Naive thymus-derived CD8-positive, alpha-beta T cell (primary cell): ENCODE data around the gene CTNNBIP1. TPM values are rescaled to one million over a fixed set of nuclear protein-coding genes. Genes with fewer than 3 reads are reported as not detected.

Experiments
- ATAC-seq, 2 donors: fragments of 150-1000 bp; cut with Tn5 transposase in 1 of 2; sonication (Bioruptor Pico), chemical (Tn5 transposase) in 1 of 2; 1 replicate in 1 of 2; 2 replicates in 1 of 2; pipeline ENCODE4 v1.10.0; 2021; ENCODE audit warnings: mild to moderate bottlenecking in 2 of 2, moderate library complexity in 2 of 2
- POLR2A ChIA-PET: fragments of 350-600 bp; sonication (Branson Sonifier 250); formaldehyde crosslinking; loops from one replicate; lab custom pipeline; 2021; ENCODE audit warnings: antibody characterized with exemption; lab: Charles Lee
- DNase-seq, 10 donors: peaks; one replicate each; pipeline versions ENCODE4 v3.0.0 to v3.0.0-alpha.2; 2020 to 2022
- H3K27ac Mint-ChIP-seq, 10 donors: one replicate each; pipeline ENCODE4 v1.8.0; 2020 to 2022; ENCODE audit warnings: mild to moderate bottlenecking in 10 of 10, mixed read lengths in 10 of 10, moderate library complexity in 4 of 10, inconsistent platforms in 1 of 10
- H3K27me3 Mint-ChIP-seq, 5 donors: one replicate each; pipeline ENCODE4 v1.8.0; 2021 to 2022; ENCODE audit warnings: mixed read lengths in 5 of 5
- H3K36me3 Mint-ChIP-seq, 3 donors: one replicate each; pipeline ENCODE4 v1.8.0; 2020 to 2022; ENCODE audit warnings: mixed read lengths in 3 of 3, mild to moderate bottlenecking in 2 of 3, inconsistent platforms in 1 of 3
- H3K4me1 Mint-ChIP-seq, 4 donors: one replicate each; pipeline ENCODE4 v1.8.0; 2021 to 2022; ENCODE audit warnings: mixed read lengths in 4 of 4
- H3K4me3 Mint-ChIP-seq, 10 donors: one replicate each; pipeline ENCODE4 v1.8.0; 2020 to 2022; ENCODE audit warnings: mild to moderate bottlenecking in 10 of 10, mixed read lengths in 10 of 10, moderate library complexity in 6 of 10, inconsistent platforms in 1 of 10
- H3K9me3 Mint-ChIP-seq, 9 donors: one replicate each; pipeline ENCODE4 v1.8.0; 2020 to 2022; ENCODE audit warnings: mixed read lengths in 9 of 9, mild to moderate bottlenecking in 3 of 9, inconsistent platforms in 1 of 9, moderate library complexity in 1 of 9
- polyA plus RNA-seq, 3 donors: library from polyadenylated mRNA; unstranded; fragments of 300-500 nt; fragmentation: Illumina TruSeq; gene quantifications; one replicate each; pipeline ENCODE4 v1.2.3, GENCODE V29; 2021
- total RNA-seq, 8 experiments: library from RNA in 2 of 8; stranded (reverse) in 2 of 8; gene quantifications; one replicate each; pipeline ENCODE4 v1.2.3 and lab custom pipeline; 2021 to 2026

Gene CTNNBIP1
- total and polyA plus RNA-seq, 5 experiments from 2014 or later: 7.0 to 17.1 (median 8.9) TPM

GRCh38 chr1:9846611-9847171 is 63.4 kb downstream of the CTNNBIP1 start:
- H3K36me3 Mint-ChIP-seq: no peaks in the 10 kb centered on the region
- ATAC-seq: no peak
- H3K4me1 Mint-ChIP-seq: peaks cover 7 to 26% (median 20%) of the 10 kb centered on the region in 4 donors
- H3K4me3 Mint-ChIP-seq: no peak overlapping the region
- POLR2A ChIA-PET: interaction anchor here (0.5 kb wide), 1 partner anchor 1186 kb away, joined by 3 read pairs; no protein-coding TSS in a partner anchor
- no peaks in the 10 kb centered on the region for H3K9me3 Mint-ChIP-seq
- H3K27me3 Mint-ChIP-seq: peaks cover 0 to 2% (median 0%) of the 10 kb centered on the region in 5 donors
- H3K27ac Mint-ChIP-seq: no peak overlapping the region
- DNase-seq: no peak

GRCh38 chr1:9845914-9846313 is 64.2 kb downstream of the CTNNBIP1 start:
- H3K9me3 Mint-ChIP-seq: no peaks in the 10 kb centered on the region
- H3K27ac Mint-ChIP-seq: no peak overlapping the region
- ATAC-seq (no peak), DNase-seq (no peak)
- no peaks in the 10 kb centered on the region for H3K27me3 Mint-ChIP-seq
- POLR2A ChIA-PET: no interaction called here
- H3K36me3 Mint-ChIP-seq: no peaks in the 10 kb centered on the region
- H3K4me1 Mint-ChIP-seq: peaks cover 5 to 22% (median 16%) of the 10 kb centered on the region in 4 donors
- H3K4me3 Mint-ChIP-seq: no peak overlapping the region

GRCh38 chr1:9844756-9845155 is 65.3 kb downstream of the CTNNBIP1 start:
- peaks cover 2 to 15% (median 6%) of the 10 kb centered on the region in 4 donors for H3K4me1 Mint-ChIP-seq
- DNase-seq (no peak), ATAC-seq (no peak)
- no peaks in the 10 kb centered on the region for H3K27me3 Mint-ChIP-seq
- H3K27ac Mint-ChIP-seq: peak overlapping the region in 1 of 10 donors; percentile 27
- POLR2A ChIA-PET: no interaction called here
- no peak overlapping the region for H3K4me3 Mint-ChIP-seq
- no peaks in the 10 kb centered on the region for H3K9me3 Mint-ChIP-seq
- no peaks in the 10 kb centered on the region for H3K36me3 Mint-ChIP-seq

GRCh38 chr1:9844106-9844505 is 66.0 kb downstream of the CTNNBIP1 start:
- POLR2A ChIA-PET: no interaction called here
- DNase-seq (no peak), ATAC-seq (no peak)
- H3K27ac Mint-ChIP-seq: no peak overlapping the region
- H3K36me3 Mint-ChIP-seq: no peaks in the 10 kb centered on the region
- H3K4me1 Mint-ChIP-seq: peaks cover under 1 to 9% (median 2%) of the 10 kb centered on the region in 4 donors
- no peaks in the 10 kb centered on the region for H3K9me3 Mint-ChIP-seq
- H3K27me3 Mint-ChIP-seq: no peaks in the 10 kb centered on the region
- no peak overlapping the region for H3K4me3 Mint-ChIP-seq

- no peak overlapping the region for H3K4me3 Mint-ChIP-seq
- H3K27ac Mint-ChIP-seq: no peak overlapping the region
- no peaks in the 10 kb centered on the region for H3K9me3 Mint-ChIP-seq
- ATAC-seq (no peak), DNase-seq (no peak)
- POLR2A ChIA-PET: no interaction called here
- no peaks in the 10 kb centered on the region for H3K36me3 Mint-ChIP-seq
- H3K27me3 Mint-ChIP-seq: no peaks in the 10 kb centered on the region
- H3K4me1 Mint-ChIP-seq: peaks cover 0 to 9% (median 2%) of the 10 kb centered on the region in 4 donors
Observed at GRCh38 chr1:9843576-9843945, 66.5 kb downstream of the CTNNBIP1 start.

- POLR2A ChIA-PET: interaction anchor here (0.6 kb wide), 1 partner anchor 15 kb away, joined by 3 read pairs; no protein-coding TSS in a partner anchor
- Mint-ChIP-seq H3K9me3 (no peaks in the 10 kb centered on the region), H3K36me3 (no peaks in the 10 kb centered on the region), H3K27me3 (no peaks in the 10 kb centered on the region), H3K4me1 (peaks cover 0 to 6% (median 1%) of the 10 kb centered on the region in 4 donors), H3K4me3 (no peak overlapping the region), H3K27ac (no peak overlapping the region)
- DNase-seq (no peak), ATAC-seq (no peak)
Observed at GRCh38 chr1:9842781-9843575, 67.1 kb downstream of the CTNNBIP1 start.

- POLR2A ChIA-PET: interaction anchor here (0.5 to 0.6 kb wide), 2 partner anchors 14 to 74 kb away, joined by 3 to 4 read pairs; no protein-coding TSS in a partner anchor
- ATAC-seq (no peak), DNase-seq (no peak)
- H3K4me3 Mint-ChIP-seq: no peak overlapping the region
- no peaks in the 10 kb centered on the region for H3K27me3 Mint-ChIP-seq
- no peaks in the 10 kb centered on the region for H3K9me3 Mint-ChIP-seq
- peak overlapping the region in 1 of 10 donors; percentile 69 for H3K27ac Mint-ChIP-seq
- no peaks in the 10 kb centered on the region for H3K36me3 Mint-ChIP-seq
- peaks cover 0 to 3% (median 0%) of the 10 kb centered on the region in 4 donors for H3K4me1 Mint-ChIP-seq
Observed at GRCh38 chr1:9842073-9842711, 67.9 kb downstream of the CTNNBIP1 start.

- ATAC-seq: no peak
- Mint-ChIP-seq H3K27me3 (no peaks in the 10 kb centered on the region), H3K4me3 (no peak overlapping the region), H3K36me3 (no peaks in the 10 kb centered on the region), H3K9me3 (no peaks in the 10 kb centered on the region), H3K4me1 (peaks cover 0 to 3% (median 0%) of the 10 kb centered on the region in 4 donors), H3K27ac (peak overlapping the region in 2 of 10 donors; percentile 15 to 18)
- POLR2A ChIA-PET: no interaction called here
- DNase-seq: no peak
Observed at GRCh38 chr1:9841460-9841859, 68.6 kb downstream of the CTNNBIP1 start.

- Mint-ChIP-seq H3K9me3 (no peaks in the 10 kb centered on the region), H3K27me3 (no peaks in the 10 kb centered on the region), H3K27ac (no peak overlapping the region), H3K36me3 (no peaks in the 10 kb centered on the region), H3K4me1 (no peaks in the 10 kb centered on the region), H3K4me3 (no peak overlapping the region)
- DNase-seq (no peak), ATAC-seq (no peak)
- POLR2A ChIA-PET: no interaction called here
Observed at GRCh38 chr1:9840176-9840575, 69.9 kb downstream of the CTNNBIP1 start.

GRCh38 chr1:9838946-9839345 is 71.1 kb downstream of the CTNNBIP1 start:
- no peaks in the 10 kb centered on the region for H3K9me3 Mint-ChIP-seq
- H3K4me3 Mint-ChIP-seq: no peak overlapping the region
- no peaks in the 10 kb centered on the region for H3K36me3 Mint-ChIP-seq
- ATAC-seq: no peak
- peaks cover 0 to 4% (median 0%) of the 10 kb centered on the region in 4 donors for H3K4me1 Mint-ChIP-seq
- no peaks in the 10 kb centered on the region for H3K27me3 Mint-ChIP-seq
- no peak for DNase-seq
- POLR2A ChIA-PET: no interaction called here
- no peak overlapping the region for H3K27ac Mint-ChIP-seq

- POLR2A ChIA-PET: no interaction called here
- ATAC-seq (no peak), DNase-seq (no peak)
- H3K9me3 Mint-ChIP-seq: no peaks in the 10 kb centered on the region
- peak overlapping the region in 1 of 10 donors; percentile 61 for H3K27ac Mint-ChIP-seq
- H3K4me3 Mint-ChIP-seq: no peak overlapping the region
- no peaks in the 10 kb centered on the region for H3K27me3 Mint-ChIP-seq
- no peaks in the 10 kb centered on the region for H3K36me3 Mint-ChIP-seq
- H3K4me1 Mint-ChIP-seq: peaks cover 0 to 6% (median 0%) of the 10 kb centered on the region in 4 donors
Observed at GRCh38 chr1:9836632-9836960, 73.5 kb downstream of the CTNNBIP1 start.

- H3K4me3 Mint-ChIP-seq: no peak overlapping the region
- H3K4me1 Mint-ChIP-seq: peaks cover 0 to 6% (median 0%) of the 10 kb centered on the region in 4 donors
- H3K27ac Mint-ChIP-seq: peak overlapping the region in 1 of 10 donors; percentile 61
- H3K36me3 Mint-ChIP-seq: no peaks in the 10 kb centered on the region
- ATAC-seq: no peak
- POLR2A ChIA-PET: no interaction called here
- DNase-seq: no peak
- no peaks in the 10 kb centered on the region for H3K27me3 Mint-ChIP-seq
- no peaks in the 10 kb centered on the region for H3K9me3 Mint-ChIP-seq
Observed at GRCh38 chr1:9835758-9836631, 74.1 kb downstream of the CTNNBIP1 start.
